H1 (cell line): ENCODE data around the gene TFAP2A. TPM values are rescaled to one million over a fixed set of nuclear protein-coding genes. Genes with fewer than 3 reads are reported as not detected.

ENCODE experiments used
- CTCF ChIP-seq, 3 experiments: IDR thresholded peaks; 1 replicate in 2 of 3; 2 replicates in 1 of 3; pipeline versions ENCODE4 v1.5.1 to v1.6.1; 2011; ENCODE audit warnings: low read length in 3 of 3, mild to moderate bottlenecking in 3 of 3, inconsistent platforms in 2 of 3, low read depth in 1 of 3, moderate library complexity in 1 of 3; ENCODE audit not compliant: insufficient read depth in 1 of 3; ENCODE audit errors: control extremely low read depth in 1 of 3
- EZH2 ChIP-seq: fragments of 200-600 bp; sonication (generic); IDR thresholded peaks from 2 replicates; pipeline ENCODE4 v1.7.1; 2012; ENCODE audit warnings: low read depth, mild to moderate bottlenecking, moderate library complexity, low read length, inconsistent platforms; ENCODE audit not compliant: severe bottlenecking
- RAD21 ChIP-seq, 2 experiments: IDR thresholded peaks in 1 of 2; conservative IDR thresholded peaks in 1 of 2; 2 replicates each; pipeline ENCODE4 v1.6.1; 2011; ENCODE audit warnings: low read depth in 2 of 2, low read length in 2 of 2, improper control_type of control experiment in 1 of 2, inconsistent platforms in 1 of 2, mild to moderate bottlenecking in 1 of 2, moderate library complexity in 1 of 2
- SUZ12 ChIP-seq: fragments of 200-600 bp; sonication (generic); IDR thresholded peaks from 2 replicates; pipeline ENCODE4 v1.6.1; 2012; ENCODE audit warnings: mild to moderate bottlenecking, inconsistent platforms, low read length, moderate library complexity, mixed read lengths
- polyA plus RNA-seq, 7 experiments: library from polyadenylated mRNA; depleted of rRNA in 3 of 7; stranded (reverse) in 5 of 7; unstranded in 2 of 7; fragments of >200 nt in 5 of 7; fragments of 200-250 nt in 2 of 7; gene quantifications; 1 replicate in 5 of 7; 2 replicates in 1 of 7; 4 replicates in 1 of 7; pipeline versions ENCODE4 v1.2.1 to v1.2.3, GENCODE V29; 2011 to 2013; ENCODE audit warnings: missing spikeins in 2 of 7, mixed read lengths in 2 of 7
- total RNA-seq: library from RNA; stranded (reverse); fragmentation: NEBNext Ultra II Directional; extraction: Animal tissue kit (Norgen Biotek cat#: 25700); gene quantifications from 2 replicates; pipeline ENCODE4 v1.2.1, GENCODE V29; 2021

TFAP2A gene
- total and polyA plus RNA-seq, 2 of the 8 experiments (the other 6 are each of a cell fraction or from before 2014, with no cell fraction given): 0.23 TPM; not detected in 1

- TF ChIP-seq CTCF (IDR thresholded peaks at IDR 0.05; ENCODE audit: control extremely low read depth in 1 of 3, insufficient read depth in 1 of 3, low read depth in 1 of 3, low read length in 3 of 3) (peak; percentile 26 to 72 (median 38)), EZH2 (peak; percentile 68), RAD21 (IDR thresholded peaks at IDR 0.05 in 1 of 2, conservative IDR thresholded peaks at IDR 0.05 in 1 of 2; ENCODE audit: low read depth in 2 of 2, low read length in 2 of 2) (peak; percentile 68 to 79), SUZ12 (0 out of 2 replicates have a peak, but pooled peaks have one; percentile 54)
- TF ChIP-seq, all 59 proteins: peak for 9
Measured at GRCh38 chr6:10381133-10381829, 33.6 kb downstream of the TFAP2A start (continued).
